ENCODE data around the gene ELF4. TPM values are rescaled to one million over a fixed set of nuclear protein-coding genes. Genes with fewer than 3 reads are reported as not detected.

ELF4 gene
- total and polyA plus RNA-seq, 9 of the 15 experiments (the other 6 are each of a cell fraction or from before 2014, with no cell fraction given) = 5.9 to 55.8 (median 25.2) TPM

GRCh38 chrX:130060122-130061069, 49.9 kb downstream of the ELF4 start (continued):
- peak; percentile 30 for TF ChIP-seq AFF4 (CRISPR knock-in tag; IDR thresholded peaks at IDR 0.05)
- TF ChIP-seq PCBP2 (IDR thresholded peaks at IDR 0.05; ENCODE audit: low read depth, low read length, poor library complexity, severe bottlenecking) = no peak
- no peak for TF ChIP-seq MCM7 (IDR thresholded peaks at IDR 0.05)
- TF ChIP-seq E2F3 (CRISPR knock-in tag; IDR thresholded peaks at IDR 0.05) = no peak
- TF ChIP-seq POLR3G (IDR thresholded peaks at IDR 0.05; ENCODE audit: extremely low read depth, insufficient read length, insufficient replicate concordance) = no peak
- TF ChIP-seq FOXA1 (IDR thresholded peaks at IDR 0.05; ENCODE audit: borderline replicate concordance) = no peak
- TF ChIP-seq CSDE1 (IDR thresholded peaks at IDR 0.05) = no peak
- TF ChIP-seq THRA (IDR thresholded peaks at IDR 0.05) = no peak
- TF ChIP-seq SMC3 (conservative IDR thresholded peaks at IDR 0.05; ENCODE audit: insufficient read depth, low read depth, low read length) = peak; percentile 87
- TF ChIP-seq NR2C2 (CRISPR knock-in tag; IDR thresholded peaks at IDR 0.05) = peak; percentile 39; the same call in 1 of the 2 replicates
- no peak for TF ChIP-seq NR2C2 (tag; IDR thresholded peaks at IDR 0.05)
- TF ChIP-seq ZBTB8A (IDR thresholded peaks at IDR 0.05; ENCODE audit: partially characterized antibody) = no peak
- TF ChIP-seq BDP1 (IDR thresholded peaks at IDR 0.05; ENCODE audit: insufficient read depth, insufficient read length) = no peak
- TF ChIP-seq PML (IDR thresholded peaks at IDR 0.05; ENCODE audit: low read length) = 0 out of 2 replicates have a peak, but pooled peaks have one; percentile 28
- TF ChIP-seq SETDB1 (IDR thresholded peaks at IDR 0.05; ENCODE audit: low read length) = no peak
- no peak for TF ChIP-seq POLR2AphosphoS2 (IDR thresholded peaks at IDR 0.05; ENCODE audit: low read length)
- no peak for TF ChIP-seq USF2 (CRISPR knock-in tag; IDR thresholded peaks at IDR 0.05)
- TF ChIP-seq ZNF24 (IDR thresholded peaks at IDR 0.05) = no peak
- no peak for TF ChIP-seq RBM34 (IDR thresholded peaks at IDR 0.05; ENCODE audit: borderline replicate concordance, insufficient read depth, low read length)

Data from K562 (cell line).